Renal cortex interstitium (tissue), 11 donors: Measurements from ENCODE around the gene RNF20. TPM values are rescaled to one million over a fixed set of nuclear protein-coding genes. Genes with fewer than 3 reads are reported as not detected.
"Not testable (repeated sequence)": the region's sequence is repeated elsewhere in the genome, so short reads cannot be mapped to it uniquely, and the experiment has no call there.

Experiments used
- DNase-seq, 11 donors: peaks; one replicate each; pipeline ENCODE4 v3.0.0-alpha.2; 2013; ENCODE audit warnings: low read depth in 9 of 11, low spot score in 4 of 11; ENCODE audit errors: extremely low read depth in 1 of 11
- polyA plus RNA-seq, 3 donors: library from polyadenylated mRNA; unstranded; fragments of 120-200 nt; gene quantifications; one replicate each; pipeline ENCODE4 v1.2.1, GENCODE V29; 2013; ENCODE audit not compliant: insufficient read length in 3 of 3

RNF20 gene
- polyA plus RNA-seq, 3 donors = 59.9 to 71.9 (median 60.3) TPM

- DNase-seq = no peak
Observed at GRCh38 chr9:101516655-101517054, 17.0 kb upstream of the RNF20 start.

- DNase-seq = not testable (repeated sequence)
Observed at GRCh38 chr9:101518489-101518888, 15.2 kb upstream of the RNF20 start.

GRCh38 chr9:101524371-101524770 is 9.3 kb upstream of the RNF20 start:
- DNase-seq = no peak

GRCh38 chr9:101527066-101527465 is 6.6 kb upstream of the RNF20 start:
- no peak for DNase-seq

- DNase-seq = no peak
Observed at GRCh38 chr9:101528015-101528414, 5.6 kb upstream of the RNF20 start.

- DNase-seq = peak in 8 of 11 donors; percentile 37 to 69 (median 48)
Observed at GRCh38 chr9:101530076-101530711, 3.5 kb upstream of the RNF20 start.

GRCh38 chr9:101536351-101536750 is 2.7 kb downstream of the RNF20 start:
- no peak for DNase-seq

GRCh38 chr9:101536938-101537337 is 3.3 kb downstream of the RNF20 start:
- DNase-seq = peak in 6 of 11 donors; percentile 33 to 47 (median 40)

- no peak for DNase-seq
Observed at GRCh38 chr9:101540069-101540468, 6.4 kb downstream of the RNF20 start.

GRCh38 chr9:101543098-101543735 is 9.6 kb downstream of the RNF20 start:
- no peak for DNase-seq

- not testable (repeated sequence) for DNase-seq
Observed at GRCh38 chr9:101549472-101550098, 15.9 kb downstream of the RNF20 start.

- no peak for DNase-seq
Observed at GRCh38 chr9:101561740-101562139, 28.1 kb downstream of the RNF20 start.

- DNase-seq = no peak
Observed at GRCh38 chr9:101562966-101563365, 29.3 kb downstream of the RNF20 start.

GRCh38 chr9:101564252-101564651 is 30.6 kb downstream of the RNF20 start:
- no peak for DNase-seq

GRCh38 chr9:101566904-101567724 is 33.5 kb downstream of the RNF20 start:
- DNase-seq = no peak

GRCh38 chr9:101567725-101568350 is 34.2 kb downstream of the RNF20 start:
- DNase-seq = no peak

GRCh38 chr9:101569741-101570501 is 36.3 kb downstream of the RNF20 start:
- no peak for DNase-seq

- no peak for DNase-seq
Observed at GRCh38 chr9:101571114-101571513, 37.5 kb downstream of the RNF20 start.
